ENCODE results near the gene SPON1. TPM values are rescaled to one million over a fixed set of nuclear protein-coding genes. Genes with fewer than 3 reads are reported as not detected.

The SPON1 gene
- 23.3 TPM for total RNA-seq
- polyA plus RNA-seq (ENCODE audit: insufficient read depth in 1 of 8, insufficient read length in 8 of 8, low replicate concordance in 1 of 8): 10 to 100 TPM; 15.3 to 35.2 (median 23.7) TPM
- long read RNA-seq, donor 1, full-length matches to known transcripts: 4 of 4 reads
- long read RNA-seq, donor 1, partial matches to known transcripts: 0 of 4 reads
- long read RNA-seq, donor 1, other reads (novel, unspliced or antisense): 0 of 4 reads
- long read RNA-seq, donor 2, partial matches to known transcripts: 5 of 5 reads
- long read RNA-seq, donor 2, other reads (novel, unspliced or antisense): 0 of 5 reads
- long read RNA-seq, donor 3, full-length matches to known transcripts: 6 of 46 reads
- long read RNA-seq, donor 3, partial matches to known transcripts: 5 of 46 reads
- long read RNA-seq, donor 3, other reads (novel, unspliced or antisense): 35 of 46 reads
- long read RNA-seq, donor 4, full-length matches to known transcripts: 1 of 1 reads
- long read RNA-seq, donor 4, partial matches to known transcripts: 0 of 1 reads
- long read RNA-seq, donor 4, other reads (novel, unspliced or antisense): 0 of 1 reads
- long read RNA-seq, donor 5, full-length matches to known transcripts: 8 of 16 reads
- long read RNA-seq, donor 5, partial matches to known transcripts: 8 of 16 reads
- long read RNA-seq, donor 5, other reads (novel, unspliced or antisense): 0 of 16 reads
- long read RNA-seq, donor 6, full-length matches to known transcripts: 5 of 58 reads
- long read RNA-seq, donor 6, partial matches to known transcripts: 53 of 58 reads
- long read RNA-seq, donor 6, other reads (novel, unspliced or antisense): 0 of 58 reads
- long read RNA-seq, donor 7, full-length matches to known transcripts: 4 of 4 reads
- long read RNA-seq, donor 7, partial matches to known transcripts: 0 of 4 reads
- long read RNA-seq, donor 7, other reads (novel, unspliced or antisense): 0 of 4 reads
- long read RNA-seq, donor 8, full-length matches to known transcripts: 2 of 13 reads
- long read RNA-seq, donor 8, partial matches to known transcripts: 11 of 13 reads
- long read RNA-seq, donor 8, other reads (novel, unspliced or antisense): 0 of 13 reads
- long read RNA-seq, donor 9, partial matches to known transcripts: 47 of 47 reads
- long read RNA-seq, donor 9, other reads (novel, unspliced or antisense): 0 of 47 reads
- long read RNA-seq, donor 10, full-length matches to known transcripts: 1 of 1 reads
- long read RNA-seq, donor 10, partial matches to known transcripts: 0 of 1 reads
- long read RNA-seq, donor 10, other reads (novel, unspliced or antisense): 0 of 1 reads
- long read RNA-seq, donor 11, full-length matches to known transcripts: 3 of 13 reads
- long read RNA-seq, donor 11, partial matches to known transcripts: 10 of 13 reads
- long read RNA-seq, donor 11, other reads (novel, unspliced or antisense): 0 of 13 reads

GRCh38 chr11:13962562-13963168, at the start of gene SPON1:
SPON1 (plus strand) TSS chr11:13962723; CDS start chr11:13962905, 182 bp downstream.
- WGBS (ENCODE audit: insufficient coverage): under 1% methylated on average over 74 of the region's 74 CpGs
- H3K4me3 ChIP-seq (ENCODE audit: low read length): peak within 1 kb of the TSS; percentile 47
- no peaks in the 10 kb centered on the region for H3K36me3 ChIP-seq (ENCODE audit: control insufficient read depth, insufficient read depth, low read length)
- H3K27me3 ChIP-seq (ENCODE audit: control insufficient read depth, insufficient read depth, low read length): peaks cover 54% of the 10 kb centered on the region
- no peaks in the 10 kb centered on the region for H3K9me3 ChIP-seq (replicated peaks; ENCODE audit: control insufficient read depth, low read depth, low read length)
- H3K4me1 ChIP-seq (ENCODE audit: control insufficient read depth, insufficient read depth, low read length): peaks cover 20% of the 10 kb centered on the region
- peak; percentile 85 for DNase-seq
- H3K27ac ChIP-seq (ENCODE audit: low read length): no peak within 1 kb of the TSS

GRCh38 chr11:13917264-13917663, 45.3 kb upstream of the SPON1 start:
- Histone ChIP-seq H3K9me3 (replicated peaks; ENCODE audit: control insufficient read depth, low read depth, low read length) (no peaks in the 10 kb centered on the region), H3K27me3 (ENCODE audit: control insufficient read depth, insufficient read depth, low read length) (no peaks in the 10 kb centered on the region), H3K27ac (ENCODE audit: low read length) (no peak overlapping the region), H3K4me1 (ENCODE audit: control insufficient read depth, insufficient read depth, low read length) (no peaks in the 10 kb centered on the region), H3K36me3 (ENCODE audit: control insufficient read depth, insufficient read depth, low read length) (no peaks in the 10 kb centered on the region), H3K4me3 (ENCODE audit: low read length) (no peak overlapping the region)
- WGBS (ENCODE audit: insufficient coverage): no CpG with 5 or more reads among the region's 1 CpG
- DNase-seq: no peak

DNA sequence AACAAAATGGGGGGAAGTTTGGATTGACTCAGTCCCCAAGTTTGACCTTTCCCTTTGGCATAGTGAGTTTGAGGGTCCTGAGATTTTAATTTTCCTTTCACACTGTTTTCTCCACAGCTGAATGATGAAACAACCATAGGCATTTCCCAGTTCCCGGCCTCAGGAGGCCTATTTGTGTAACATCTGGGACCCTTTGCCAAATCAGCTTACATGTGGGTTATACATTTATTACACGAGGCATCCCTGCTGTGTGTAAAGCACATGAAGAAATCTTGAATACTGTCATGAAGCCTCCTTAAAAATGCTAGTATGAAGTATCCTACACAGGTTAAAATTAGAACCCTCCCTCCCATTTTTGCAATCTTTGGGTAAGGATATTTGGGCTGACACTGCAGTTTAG, 44.6 kb upstream of the SPON1 start:
- Histone ChIP-seq H3K9me3 (replicated peaks; ENCODE audit: control insufficient read depth, low read depth, low read length) (no peaks in the 10 kb centered on the region), H3K27ac (ENCODE audit: low read length) (no peak overlapping the region), H3K36me3 (ENCODE audit: control insufficient read depth, insufficient read depth, low read length) (no peaks in the 10 kb centered on the region), H3K4me1 (ENCODE audit: control insufficient read depth, insufficient read depth, low read length) (no peaks in the 10 kb centered on the region), H3K4me3 (ENCODE audit: low read length) (no peak overlapping the region), H3K27me3 (ENCODE audit: control insufficient read depth, insufficient read depth, low read length) (no peaks in the 10 kb centered on the region)
- 20% methylated on average over 1 of the region's 2 CpGs for WGBS (ENCODE audit: insufficient coverage)
- no peak for DNase-seq

DNA sequence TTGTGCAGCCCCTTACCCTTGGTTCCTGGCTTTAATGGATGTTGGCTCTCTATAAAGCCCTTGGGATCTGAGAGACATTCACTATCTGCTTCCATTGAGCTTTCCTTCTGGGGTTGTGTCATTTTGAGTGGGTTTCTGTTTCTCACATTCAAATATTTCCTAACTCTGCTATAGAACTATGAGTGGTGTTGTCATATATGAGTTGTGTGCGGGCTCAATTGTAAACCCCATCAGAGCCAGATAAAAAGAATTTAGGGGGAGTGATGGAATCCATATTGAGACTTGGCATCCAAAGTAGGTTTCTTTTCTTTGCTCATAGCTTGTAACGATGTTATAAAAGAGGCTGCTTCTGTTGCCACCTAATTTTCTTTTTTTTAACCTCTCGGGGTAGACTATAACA, 41.8 kb upstream of the SPON1 start:
- no CpG with 5 or more reads among the region's 3 CpGs for WGBS (ENCODE audit: insufficient coverage)
- Histone ChIP-seq H3K27ac (ENCODE audit: low read length) (no peak overlapping the region), H3K4me1 (ENCODE audit: control insufficient read depth, insufficient read depth, low read length) (no peaks in the 10 kb centered on the region), H3K36me3 (ENCODE audit: control insufficient read depth, insufficient read depth, low read length) (no peaks in the 10 kb centered on the region), H3K27me3 (ENCODE audit: control insufficient read depth, insufficient read depth, low read length) (no peaks in the 10 kb centered on the region), H3K9me3 (replicated peaks; ENCODE audit: control insufficient read depth, low read depth, low read length) (no peaks in the 10 kb centered on the region), H3K4me3 (ENCODE audit: low read length) (no peak overlapping the region)
- DNase-seq: no peak

GRCh38 chr11:13921545-13921944, 41.0 kb upstream of the SPON1 start:
- Histone ChIP-seq H3K27ac (ENCODE audit: low read length) (no peak overlapping the region), H3K4me1 (ENCODE audit: control insufficient read depth, insufficient read depth, low read length) (no peaks in the 10 kb centered on the region), H3K4me3 (ENCODE audit: low read length) (no peak overlapping the region), H3K9me3 (replicated peaks; ENCODE audit: control insufficient read depth, low read depth, low read length) (no peaks in the 10 kb centered on the region), H3K27me3 (ENCODE audit: control insufficient read depth, insufficient read depth, low read length) (no peaks in the 10 kb centered on the region), H3K36me3 (ENCODE audit: control insufficient read depth, insufficient read depth, low read length) (no peaks in the 10 kb centered on the region)
- 65% methylated on average over 8 of the region's 8 CpGs for WGBS (ENCODE audit: insufficient coverage)
- no peak for DNase-seq

DNA sequence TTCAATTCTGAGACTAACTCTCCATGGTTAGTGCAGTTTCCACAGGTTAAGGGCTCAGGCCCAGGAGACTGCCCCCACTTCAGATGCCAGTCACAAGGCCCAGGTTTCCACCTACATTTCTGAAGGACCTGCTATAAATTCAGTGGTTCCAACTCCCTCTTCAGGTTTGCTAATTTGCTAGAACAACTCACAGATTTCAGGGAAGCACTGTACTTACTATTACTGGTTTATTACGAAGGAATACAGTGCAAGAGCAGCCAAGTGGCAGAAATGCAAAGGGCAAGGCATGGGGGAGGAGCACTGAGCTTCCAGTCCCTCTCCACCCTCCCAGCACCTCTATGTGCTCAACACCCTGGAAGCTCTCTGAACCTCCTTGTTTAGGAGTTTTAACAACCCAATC, 39.3 kb upstream of the SPON1 start:
- H3K27me3 ChIP-seq (ENCODE audit: control insufficient read depth, insufficient read depth, low read length): no peaks in the 10 kb centered on the region
- H3K4me1 ChIP-seq (ENCODE audit: control insufficient read depth, insufficient read depth, low read length): no peaks in the 10 kb centered on the region
- no peak for DNase-seq
- no CpG with 5 or more reads among the region's 1 CpG for WGBS (ENCODE audit: insufficient coverage)
- H3K36me3 ChIP-seq (ENCODE audit: control insufficient read depth, insufficient read depth, low read length): no peaks in the 10 kb centered on the region
- no peaks in the 10 kb centered on the region for H3K9me3 ChIP-seq (replicated peaks; ENCODE audit: control insufficient read depth, low read depth, low read length)
- H3K27ac ChIP-seq (ENCODE audit: low read length): no peak overlapping the region
- no peak overlapping the region for H3K4me3 ChIP-seq (ENCODE audit: low read length)

DNA sequence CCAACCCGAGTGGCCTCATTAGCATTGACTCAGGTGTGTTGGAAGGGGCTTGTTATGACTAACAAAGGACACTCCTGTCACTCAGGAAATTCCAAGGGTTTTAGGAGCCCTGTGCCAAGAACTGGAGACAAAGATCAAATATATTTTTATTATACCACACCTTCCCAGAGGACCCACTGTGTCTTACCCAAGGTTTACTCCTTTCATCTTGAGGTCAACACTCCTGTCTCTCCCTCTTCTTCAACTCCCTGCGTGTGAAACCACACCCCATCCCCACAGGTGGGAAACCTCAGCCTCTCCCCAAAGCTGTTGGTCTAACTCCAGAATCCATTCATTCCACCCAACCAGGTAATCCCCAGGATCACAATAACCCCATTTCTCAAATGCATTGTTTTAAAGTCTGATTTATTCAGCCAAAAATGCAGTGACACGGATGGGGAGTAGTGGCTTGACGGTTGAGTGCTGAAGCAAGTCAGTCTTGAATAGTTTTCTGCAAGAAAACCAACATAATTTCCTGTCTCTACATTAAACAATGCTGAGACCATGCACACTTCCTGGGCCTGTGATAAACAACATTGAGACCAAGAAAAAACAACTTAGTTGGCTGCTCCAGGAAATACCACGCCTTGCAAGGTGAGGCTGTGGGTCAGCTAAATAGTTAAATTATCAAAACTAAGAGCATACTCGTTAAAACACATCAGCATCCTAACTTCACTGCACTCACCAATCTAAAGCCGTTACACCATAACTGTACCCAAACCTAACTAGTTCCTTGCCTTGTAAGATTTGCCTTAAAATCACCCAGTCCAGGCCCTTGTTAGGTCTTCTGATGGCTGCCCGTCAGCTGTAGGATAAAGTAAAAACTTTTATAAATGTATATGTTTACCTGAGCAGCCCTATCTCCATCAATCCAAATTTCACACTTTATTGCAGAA, 38.5 kb upstream of the SPON1 start:
- 91% methylated on average over 1 of the region's 8 CpGs for WGBS (ENCODE audit: insufficient coverage)
- Histone ChIP-seq H3K4me3 (ENCODE audit: low read length) (no peak overlapping the region), H3K4me1 (ENCODE audit: control insufficient read depth, insufficient read depth, low read length) (no peaks in the 10 kb centered on the region), H3K36me3 (ENCODE audit: control insufficient read depth, insufficient read depth, low read length) (no peaks in the 10 kb centered on the region), H3K9me3 (replicated peaks; ENCODE audit: control insufficient read depth, low read depth, low read length) (no peaks in the 10 kb centered on the region), H3K27ac (ENCODE audit: low read length) (no peak overlapping the region), H3K27me3 (ENCODE audit: control insufficient read depth, insufficient read depth, low read length) (no peaks in the 10 kb centered on the region)
- no peak for DNase-seq

- Histone ChIP-seq H3K27ac (ENCODE audit: low read length) (no peak overlapping the region), H3K4me1 (ENCODE audit: control insufficient read depth, insufficient read depth, low read length) (peaks cover 3% of the 10 kb centered on the region), H3K36me3 (ENCODE audit: control insufficient read depth, insufficient read depth, low read length) (no peaks in the 10 kb centered on the region), H3K9me3 (replicated peaks; ENCODE audit: control insufficient read depth, low read depth, low read length) (no peaks in the 10 kb centered on the region), H3K27me3 (ENCODE audit: control insufficient read depth, insufficient read depth, low read length) (no peaks in the 10 kb centered on the region), H3K4me3 (ENCODE audit: low read length) (no peak overlapping the region)
- peak; percentile 67 for DNase-seq
- WGBS (ENCODE audit: insufficient coverage): 75% methylated on average over 1 of the region's 2 CpGs
Measured at GRCh38 chr11:13924801-13925327, 37.7 kb upstream of the SPON1 start.

Data from muscle of leg (tissue), 16 donors.